EH (cell line): ENCODE measurements around the gene GBE1.

Experiments used
- DNase-seq: peaks from one replicate; pipeline ENCODE4 v3.0.0-alpha.2; 2015; ENCODE audit warnings: low read depth

The GBE1 gene

DNA sequence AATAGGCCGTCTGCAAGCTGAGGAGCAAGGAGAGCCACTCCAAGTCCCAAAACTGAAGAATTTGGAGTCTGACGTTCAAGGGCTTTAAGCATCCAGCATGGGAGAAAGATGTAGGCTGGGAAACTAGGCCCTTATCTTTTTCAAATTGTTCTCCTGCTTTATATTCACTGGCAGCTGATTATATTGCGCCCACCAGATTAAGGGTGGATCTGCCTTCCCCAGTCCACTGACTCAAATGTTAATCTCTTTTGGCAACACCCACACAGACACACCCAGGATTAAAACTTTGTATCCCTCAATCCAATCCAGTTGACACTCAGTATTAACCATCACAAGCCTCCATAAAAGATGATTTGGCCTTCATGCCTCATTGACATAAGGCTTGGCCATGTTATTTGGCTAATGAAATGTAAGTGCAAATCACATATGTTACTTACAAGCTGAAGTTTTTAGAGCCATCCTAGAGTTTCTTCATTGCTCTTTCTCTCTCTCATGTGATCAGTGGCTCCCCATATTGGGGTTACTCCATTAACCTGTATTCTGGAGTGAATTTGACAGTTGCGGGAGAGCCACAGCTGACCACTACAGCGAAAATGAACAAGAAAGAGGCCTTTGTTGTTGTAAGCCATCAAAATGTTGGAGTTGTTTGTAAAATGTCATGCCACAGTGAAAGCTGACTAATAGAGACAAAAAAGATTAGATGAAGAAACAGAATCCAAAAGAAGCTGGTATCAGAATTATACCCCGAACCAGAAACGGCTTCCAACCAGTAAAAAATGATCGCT lies 61.7 kb downstream of the GBE1 start:
- no peak for DNase-seq

DNA sequence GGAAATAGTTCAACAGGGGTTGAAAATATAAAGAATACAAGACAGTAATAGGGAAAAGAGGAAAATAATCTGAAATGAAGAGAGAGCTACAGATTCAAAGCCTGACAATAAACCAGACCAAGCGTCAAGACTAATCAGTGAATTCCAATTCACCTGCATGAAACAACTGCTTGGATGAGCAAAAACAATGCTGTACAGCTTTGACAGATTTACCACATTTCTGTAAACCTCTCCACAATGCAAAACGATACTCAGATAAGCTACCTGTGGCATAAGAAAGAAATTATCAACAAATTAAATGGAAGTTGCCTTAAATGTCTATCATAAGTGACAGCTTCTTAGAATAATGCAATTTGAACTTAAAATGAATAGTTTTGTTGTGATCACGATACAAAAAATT lies 65.4 kb downstream of the GBE1 start:
- no peak for DNase-seq

DNA sequence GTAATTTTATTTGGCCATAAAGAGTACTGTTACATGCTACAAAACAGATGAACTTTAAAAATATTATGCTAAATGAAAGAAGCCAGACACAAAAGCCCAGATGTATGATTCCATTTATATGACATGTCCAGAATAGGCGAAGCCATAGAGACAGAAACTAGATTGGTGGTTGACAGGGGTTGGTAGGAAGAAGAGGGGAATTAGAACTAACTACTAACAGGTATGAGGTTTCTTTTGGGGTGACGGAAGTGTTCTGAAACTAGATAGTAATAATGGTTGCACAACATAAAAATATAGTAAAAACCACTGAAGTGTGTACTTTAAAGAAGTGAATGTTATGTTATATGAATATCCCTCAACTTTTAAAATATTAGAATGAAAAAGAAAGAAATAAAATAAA lies 66.1 kb downstream of the GBE1 start:
- DNase-seq = no peak

DNA sequence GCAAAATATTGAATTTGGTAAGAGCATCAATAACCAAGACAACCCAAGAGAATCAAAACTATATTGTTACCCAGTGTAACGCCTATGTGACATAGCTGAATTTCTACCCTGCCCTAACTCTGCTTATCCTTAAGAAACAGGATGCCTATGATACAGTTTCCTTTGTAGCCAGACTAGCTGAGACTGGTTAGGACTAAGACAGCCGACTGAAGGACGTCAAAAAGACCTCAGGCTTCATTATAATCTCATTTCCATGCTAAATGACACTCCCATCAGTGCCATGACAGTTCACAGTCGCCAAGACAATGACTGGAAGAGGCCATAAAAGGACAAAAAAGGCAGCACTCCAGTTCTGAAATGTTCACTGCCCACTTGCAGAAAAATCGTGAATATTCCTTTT lies 66.8 kb downstream of the GBE1 start:
- DNase-seq = no peak

- DNase-seq = no peak
Observed at GRCh38 chr3:81692766-81693165, 68.7 kb downstream of the GBE1 start.

DNA sequence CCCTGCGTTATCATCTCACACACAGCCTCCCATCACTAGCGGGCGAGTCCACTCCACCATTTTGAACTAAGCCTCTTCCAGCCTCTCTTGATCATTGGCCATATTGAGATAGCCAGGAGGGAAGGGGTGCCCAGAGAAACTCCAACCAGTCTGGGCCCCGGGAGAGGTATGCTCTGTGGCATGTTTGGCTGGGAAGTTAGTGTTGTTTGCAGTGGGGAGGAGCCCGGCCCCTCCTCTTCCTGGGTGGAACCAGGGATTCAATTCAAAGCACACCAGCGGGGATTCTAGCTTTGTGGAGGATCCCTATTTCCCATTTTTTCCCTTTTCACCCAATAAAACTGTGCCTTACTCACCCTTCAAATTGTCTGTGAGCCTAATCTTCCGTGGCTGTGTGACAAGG lies 71.8 kb downstream of the GBE1 start:
- DNase-seq = no peak

DNA sequence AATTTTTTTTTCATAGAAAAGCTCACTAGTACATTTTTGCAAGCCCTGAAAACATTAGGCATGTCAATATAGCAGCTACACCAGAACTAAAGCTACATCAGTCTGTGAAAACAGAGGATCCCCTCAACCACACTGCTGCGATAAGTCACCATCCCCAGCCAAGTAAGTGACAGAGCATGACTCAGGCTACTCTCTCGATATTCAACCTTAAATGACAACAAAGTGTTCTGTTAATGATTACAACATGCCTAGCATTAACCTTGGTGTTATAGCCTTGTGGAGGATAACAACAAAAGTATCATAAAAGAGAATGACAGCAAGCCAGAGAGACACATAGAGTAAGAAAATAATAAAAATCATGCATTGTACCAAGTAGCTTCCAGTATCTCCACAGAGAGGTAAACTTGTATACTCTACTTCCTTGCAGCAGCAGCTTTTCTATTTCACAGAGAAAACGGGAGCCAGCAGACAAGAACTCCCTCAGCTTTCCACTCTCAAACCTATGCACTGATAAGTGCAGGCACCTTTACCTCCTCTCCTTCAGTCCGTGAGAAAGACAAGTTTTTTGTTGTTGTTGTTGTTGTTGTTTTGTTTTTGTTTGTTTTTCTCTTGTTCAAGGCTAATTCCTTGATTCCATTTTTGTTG lies 76.6 kb downstream of the GBE1 start:
- DNase-seq = peak; percentile 59

- DNase-seq = no peak
Observed at GRCh38 chr3:81676706-81677456, 84.6 kb downstream of the GBE1 start.

DNA sequence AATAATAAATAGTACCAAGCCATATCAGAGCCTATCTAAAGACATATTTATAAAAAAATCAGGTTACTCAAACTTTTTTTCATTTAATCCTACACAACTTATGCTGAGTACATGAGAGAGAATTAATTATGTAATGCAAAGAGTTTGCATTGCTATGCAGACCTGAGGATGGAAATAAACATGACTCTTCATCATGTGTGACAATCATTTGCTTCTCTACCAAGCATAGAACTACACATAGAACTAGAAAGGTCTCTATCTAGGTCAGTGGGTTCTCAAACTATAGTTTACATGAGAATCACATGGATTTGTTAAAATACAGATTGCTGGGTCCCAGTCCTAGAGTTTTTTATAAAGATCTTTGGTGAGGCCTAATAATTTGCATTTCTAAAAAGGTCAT lies 86.8 kb downstream of the GBE1 start:
- no peak for DNase-seq

DNA sequence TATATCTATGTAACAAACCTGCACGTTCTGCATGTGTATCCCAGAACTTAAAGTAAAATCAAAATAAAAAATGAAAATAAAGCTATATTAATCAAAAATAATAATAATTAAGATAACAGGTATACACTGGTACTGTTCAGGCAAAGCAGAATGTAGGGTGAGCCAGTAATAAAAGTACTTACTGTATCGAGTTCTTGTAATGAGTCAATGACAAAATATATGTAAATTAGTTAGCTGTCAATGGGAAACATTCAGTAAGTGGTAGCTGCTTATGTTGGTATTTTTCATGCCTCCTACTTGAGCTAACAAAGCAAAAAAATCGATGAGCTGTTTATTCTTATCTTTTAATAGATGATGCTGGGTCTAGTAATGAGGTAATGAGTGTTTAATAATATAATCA lies 93.2 kb downstream of the GBE1 start:
- DNase-seq = no peak

DNA sequence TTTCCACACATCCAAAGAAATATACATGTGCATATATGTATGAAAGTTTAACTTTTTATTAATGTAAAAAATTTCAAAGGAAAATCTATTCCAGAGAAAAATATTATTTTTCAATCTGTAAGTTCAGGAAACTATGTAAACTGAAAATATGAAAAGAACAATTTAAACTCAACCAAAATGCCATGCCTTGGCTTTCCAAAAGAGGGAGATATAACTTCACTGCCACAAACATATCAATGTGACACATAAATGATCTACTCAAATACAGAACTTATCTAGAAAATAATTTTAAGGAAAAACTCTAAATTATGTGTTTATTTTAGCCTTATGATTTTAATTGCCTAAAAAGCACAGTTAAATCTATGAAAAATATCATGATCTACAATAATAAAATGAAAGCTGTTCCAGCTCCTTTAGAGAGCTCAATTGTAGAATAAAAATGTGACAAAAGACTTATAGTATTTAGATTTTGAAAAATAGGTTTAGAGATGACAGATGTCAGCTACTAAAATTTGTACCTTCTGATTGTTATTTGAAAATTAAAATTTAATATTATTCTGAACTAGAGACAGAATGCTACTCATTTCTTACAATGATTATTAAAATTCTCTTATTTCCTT lies 94.8 kb downstream of the GBE1 start:
- peak; percentile 45 for DNase-seq

GRCh38 chr3:81663114-81663513 lies 98.3 kb downstream of the GBE1 start:
- DNase-seq = no peak

GRCh38 chr3:81660036-81660435 lies 101.4 kb downstream of the GBE1 start:
- DNase-seq = no peak

GRCh38 chr3:81658322-81658997 lies 103.0 kb downstream of the GBE1 start:
- no peak for DNase-seq

DNA sequence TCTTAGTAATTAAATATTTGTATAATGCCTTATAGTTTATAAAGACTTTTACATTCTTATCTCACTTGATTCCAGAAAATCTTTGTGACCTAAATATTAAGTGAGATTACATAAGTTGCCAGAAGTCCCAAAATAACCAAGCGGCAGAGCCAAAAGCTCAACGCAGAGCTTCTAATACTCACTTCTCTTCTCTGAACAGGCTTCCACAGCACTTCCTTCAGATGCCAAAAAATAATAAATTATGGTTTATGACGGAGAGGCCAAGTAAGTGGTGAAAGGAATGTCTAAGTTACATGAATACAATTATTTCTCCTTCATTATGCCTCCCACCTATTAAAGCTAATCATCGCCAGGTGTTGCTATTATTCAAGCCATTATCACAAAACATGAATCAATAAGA lies 110.3 kb downstream of the GBE1 start:
- no peak for DNase-seq

DNA sequence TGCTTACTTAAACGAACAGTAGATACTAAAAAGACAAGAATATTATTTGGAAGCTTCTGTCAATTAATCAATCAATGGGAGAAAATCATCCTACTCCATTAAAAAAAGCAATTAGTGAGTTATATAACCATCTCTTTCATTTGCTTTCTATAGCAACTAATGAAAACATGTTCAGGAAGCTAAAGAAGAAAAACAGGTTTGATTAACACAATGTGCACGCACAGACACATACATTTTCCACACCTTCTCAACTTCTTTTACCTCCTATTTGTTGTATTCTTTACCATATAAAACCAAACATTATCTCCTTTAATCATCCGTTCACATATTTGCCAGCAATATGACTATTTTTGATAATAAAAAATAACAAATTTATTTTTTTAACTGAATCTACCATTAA lies 111.3 kb downstream of the GBE1 start:
- DNase-seq = no peak

- DNase-seq = no peak
Observed at GRCh38 chr3:81645248-81645647, 116.2 kb downstream of the GBE1 start.

DNA sequence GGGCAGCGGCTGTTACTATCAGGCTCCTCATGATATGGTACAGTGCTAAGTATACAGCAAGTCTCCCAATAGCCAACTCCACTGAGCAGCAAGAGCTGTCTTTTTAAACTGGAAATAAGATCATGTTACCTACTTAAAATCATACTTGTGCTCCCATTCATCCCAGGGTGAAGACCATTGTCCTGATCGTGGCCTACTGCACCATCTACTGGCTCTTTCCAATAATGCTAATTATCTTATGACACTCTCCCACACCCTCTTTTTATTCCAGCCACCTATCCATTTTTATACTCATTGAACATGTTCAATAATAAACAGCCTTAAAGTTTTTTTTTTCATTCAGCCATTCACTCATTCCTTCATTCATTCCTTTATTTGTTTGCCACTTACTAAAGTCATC lies 117.7 kb downstream of the GBE1 start:
- peak; percentile 45 for DNase-seq

GRCh38 chr3:81638480-81638879 lies 123.0 kb downstream of the GBE1 start:
- no peak for DNase-seq

DNA sequence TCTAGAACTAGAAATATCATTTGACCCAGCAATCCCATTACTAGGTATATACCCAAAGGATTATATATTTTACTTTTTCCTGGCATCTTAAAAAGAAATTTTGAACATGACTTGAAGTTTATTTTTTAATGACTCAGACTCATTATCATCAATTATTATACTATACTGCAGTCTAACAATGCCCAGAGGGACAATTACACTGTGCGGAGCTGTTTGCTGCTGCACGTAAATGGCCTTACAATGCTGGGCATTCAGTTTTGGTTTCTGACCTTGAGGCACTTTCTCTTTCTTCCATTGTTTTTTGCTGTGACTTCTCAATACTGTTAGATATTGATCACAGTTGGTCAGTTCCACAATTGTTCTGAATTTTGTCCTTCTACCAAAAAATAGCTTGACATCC lies 128.8 kb downstream of the GBE1 start:
- no peak for DNase-seq

- DNase-seq = no peak
Observed at GRCh38 chr3:81624756-81625155, 136.7 kb downstream of the GBE1 start.

DNA sequence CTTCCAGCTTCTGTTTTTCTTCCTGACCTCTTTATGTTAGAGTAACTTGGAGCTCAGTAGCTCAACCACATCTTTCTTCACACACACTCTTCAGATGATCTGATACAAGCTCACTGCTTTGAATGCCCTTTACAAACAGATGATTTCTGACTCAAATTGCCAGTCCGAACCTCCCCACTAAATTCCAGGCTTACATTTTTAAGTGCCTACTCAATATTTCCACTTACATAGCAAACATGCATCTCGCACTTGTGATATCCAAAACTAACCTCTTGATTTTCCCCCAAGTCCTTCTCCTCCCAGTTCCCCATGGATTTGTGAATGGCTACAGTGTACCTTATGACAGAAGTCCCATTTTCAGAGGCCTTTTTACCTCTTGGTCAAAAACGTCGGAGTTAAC lies 139.1 kb downstream of the GBE1 start:
- peak; percentile 69 for DNase-seq
